GM12878 (cell line): ENCODE results near the gene SGMS1. TPM values are rescaled to one million over a fixed set of nuclear protein-coding genes. Genes with fewer than 3 reads are reported as not detected.
A peak's percentile ranks its signal among the peaks of the same experiment; 100 is the strongest.

Experiments
- BCL11A ChIP-seq: IDR thresholded peaks from 2 replicates; pipeline ENCODE4 v1.6.1; 2011; ENCODE audit warnings: low read depth, low read length
- CBFB ChIP-seq: IDR thresholded peaks from 2 replicates; pipeline ENCODE4 v1.6.1; 2016; ENCODE audit warnings: antibody characterized with exemption, low read depth
- CBX5 ChIP-seq: sonication (generic); IDR thresholded peaks from 2 replicates; pipeline ENCODE4 v1.6.1; 2016; ENCODE audit warnings: low read depth, moderate library complexity, mild to moderate bottlenecking, inconsistent platforms
- E4F1 ChIP-seq: fragments of 450-650 bp; IDR thresholded peaks from 2 replicates; pipeline ENCODE4 v1.6.1; 2018; ENCODE audit warnings: borderline replicate concordance, mild to moderate bottlenecking; ENCODE audit not compliant: partially characterized antibody
- EED ChIP-seq: sonication (generic); IDR thresholded peaks from 2 replicates; pipeline ENCODE4 v1.6.1; 2016; ENCODE audit warnings: antibody characterized with exemption, low read depth
- FOS ChIP-seq: IDR thresholded peaks from 3 replicates; pipeline ENCODE4 v1.6.1; 2011; ENCODE audit warnings: borderline replicate concordance; ENCODE audit not compliant: insufficient read length; ENCODE audit errors: extremely low read depth
- JUNB ChIP-seq: IDR thresholded peaks from 2 replicates; pipeline ENCODE4 v1.6.1; 2016; ENCODE audit warnings: antibody characterized with exemption, mild to moderate bottlenecking
- KAT2A ChIP-seq: conservative IDR thresholded peaks from 2 replicates; pipeline ENCODE4 v1.6.1; 2011; ENCODE audit warnings: low read depth, low read length; ENCODE audit not compliant: control insufficient read depth
- MXI1 ChIP-seq: fragments of 150-350 bp; IDR thresholded peaks from 2 replicates; pipeline ENCODE4 v1.6.1; 2011; ENCODE audit warnings: low read depth, mild to moderate bottlenecking, inconsistent platforms, low read length, improper control_type of control experiment
- NFYA ChIP-seq: IDR thresholded peaks from 2 replicates; pipeline ENCODE4 v1.6.1; 2011; ENCODE audit warnings: low read depth, mild to moderate bottlenecking, low read length, improper control_type of control experiment, borderline replicate concordance
- PAX8 ChIP-seq: fragments of 450-650 bp; IDR thresholded peaks from 2 replicates; pipeline ENCODE4 v1.6.1; 2017; ENCODE audit warnings: mild to moderate bottlenecking, moderate library complexity
- PML ChIP-seq: IDR thresholded peaks from 2 replicates; pipeline ENCODE4 v1.6.1; 2012; ENCODE audit warnings: low read length, inconsistent platforms
- RAD51 ChIP-seq: fragments of 450-650 bp; IDR thresholded peaks from 2 replicates; pipeline ENCODE4 v1.6.1; 2016; ENCODE audit warnings: moderate library complexity, mild to moderate bottlenecking, inconsistent platforms
- RB1 ChIP-seq: fragments of 450-650 bp; formaldehyde crosslinking; IDR thresholded peaks from 2 replicates; pipeline ENCODE4 v1.6.1; 2017; ENCODE audit warnings: mild to moderate bottlenecking, borderline replicate concordance
- RCOR1 ChIP-seq: conservative IDR thresholded peaks from 2 replicates; pipeline ENCODE4 v1.6.1; 2012; ENCODE audit warnings: low read depth, low read length, improper control_type of control experiment
- SMAD1 ChIP-seq: fragments of 450-650 bp; IDR thresholded peaks from 2 replicates; pipeline ENCODE4 v1.6.1; 2018; ENCODE audit warnings: mild to moderate bottlenecking, low read depth; ENCODE audit not compliant: partially characterized antibody
- SP1 ChIP-seq: IDR thresholded peaks from one replicate; pipeline ENCODE4 v1.6.1; 2011; ENCODE audit warnings: low read depth, low read length
- STAT3 ChIP-seq: IDR thresholded peaks from 2 replicates; pipeline ENCODE4 v1.6.1; 2011; ENCODE audit warnings: low read depth, low read length, improper control_type of control experiment
- TCF12 ChIP-seq: IDR thresholded peaks from 2 replicates; pipeline ENCODE4 v1.6.1; 2011; ENCODE audit warnings: low read depth, mild to moderate bottlenecking, low read length
- YY1 ChIP-seq: IDR thresholded peaks from 2 replicates; pipeline ENCODE4 v1.6.1; 2011; ENCODE audit warnings: low read depth, mild to moderate bottlenecking, low read length
- ZNF622 ChIP-seq: fragments of 450-650 bp; IDR thresholded peaks from 2 replicates; pipeline ENCODE4 v1.6.1; 2017; ENCODE audit warnings: mild to moderate bottlenecking, inconsistent platforms
- polyA plus RNA-seq, 11 experiments: library from polyadenylated mRNA; depleted of rRNA in 4 of 11; unstranded in 6 of 11; stranded (reverse) in 5 of 11; fragments of >200 nt; fragmentation: Nextera tagmentation in 4 of 11; fragmentation: Illumina TruSeq in 1 of 11; extraction: Ambion mirVana in 4 of 11; extraction: Trizol in 1 of 11; gene quantifications; 1 replicate in 1 of 11; 2 replicates in 10 of 11; pipeline versions ENCODE4 v1.2.1 to v1.2.3, GENCODE V29; 2011 to 2016; ENCODE audit warnings: inconsistent platforms in 2 of 11, missing spikeins in 2 of 11, low read depth in 1 of 11
- total RNA-seq, 4 experiments: library from RNA; depleted of rRNA in 3 of 4; stranded (reverse); fragments of >200 nt in 3 of 4; fragmentation: Illumina TruSeq in 1 of 4; extraction: Trizol in 1 of 4; gene quantifications; 2 replicates each; pipeline versions ENCODE4 v1.2.1 to v1.2.3, GENCODE V29; 2013 to 2021
- TF ChIP-seq, protein P1 (sequence below): IDR thresholded peaks from 2 replicates; pipeline ENCODE4 v1.6.1; 2012; ENCODE audit warnings: low read depth, low read length, improper control_type of control experiment
- TF ChIP-seq, protein P2 (sequence below): fragments of 450-650 bp; formaldehyde crosslinking; IDR thresholded peaks from 2 replicates; pipeline ENCODE4 v1.4.0; 2022; ENCODE audit warnings: mild to moderate bottlenecking, moderate library complexity

SGMS1 gene
- total and polyA plus RNA-seq, 10 of the 15 experiments (the other 5 are each of a cell fraction or from before 2014, with no cell fraction given), result 1.4 to 14.5 (median 4.9) TPM

DNA sequence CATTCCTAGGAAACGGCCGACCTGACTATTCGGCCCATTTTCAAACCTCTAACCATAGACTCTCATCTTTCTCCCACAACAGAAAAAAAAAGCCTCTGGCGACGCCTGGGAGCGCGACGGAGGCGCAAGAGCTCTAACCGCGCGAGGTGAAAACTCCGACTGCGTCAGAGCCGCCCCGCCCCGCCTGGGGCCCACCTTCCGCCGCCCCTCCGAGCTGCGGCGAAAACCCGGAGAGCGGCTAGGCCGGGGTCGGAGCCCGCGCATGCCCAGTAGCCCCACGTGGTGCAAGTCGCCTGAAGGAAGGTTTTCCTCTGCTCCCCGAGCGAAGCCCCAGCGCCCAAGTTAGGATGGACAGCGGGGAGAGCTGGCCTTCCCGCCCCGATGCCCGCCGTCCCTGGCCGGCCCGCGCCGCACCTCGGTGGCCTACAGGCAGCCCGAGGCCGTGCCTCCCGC lies 683 bp upstream of the SGMS1 start (continued):
- no peak for TF ChIP-seq ZNF622
- no peak for TF ChIP-seq NFYA
- TF ChIP-seq, protein P1, sequence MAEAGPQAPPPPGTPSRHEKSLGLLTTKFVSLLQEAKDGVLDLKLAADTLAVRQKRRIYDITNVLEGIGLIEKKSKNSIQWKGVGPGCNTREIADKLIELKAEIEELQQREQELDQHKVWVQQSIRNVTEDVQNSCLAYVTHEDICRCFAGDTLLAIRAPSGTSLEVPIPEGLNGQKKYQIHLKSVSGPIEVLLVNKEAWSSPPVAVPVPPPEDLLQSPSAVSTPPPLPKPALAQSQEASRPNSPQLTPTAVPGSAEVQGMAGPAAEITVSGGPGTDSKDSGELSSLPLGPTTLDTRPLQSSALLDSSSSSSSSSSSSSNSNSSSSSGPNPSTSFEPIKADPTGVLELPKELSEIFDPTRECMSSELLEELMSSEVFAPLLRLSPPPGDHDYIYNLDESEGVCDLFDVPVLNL, result no peak
- no peak for TF ChIP-seq SMAD1
- peak; percentile 73; the same call in 1 of the 2 replicates for TF ChIP-seq RB1
- TF ChIP-seq SP1, result peak; percentile 99
- no peak for TF ChIP-seq TCF12
- TF ChIP-seq KAT2A, result no peak
- TF ChIP-seq, protein P2, sequence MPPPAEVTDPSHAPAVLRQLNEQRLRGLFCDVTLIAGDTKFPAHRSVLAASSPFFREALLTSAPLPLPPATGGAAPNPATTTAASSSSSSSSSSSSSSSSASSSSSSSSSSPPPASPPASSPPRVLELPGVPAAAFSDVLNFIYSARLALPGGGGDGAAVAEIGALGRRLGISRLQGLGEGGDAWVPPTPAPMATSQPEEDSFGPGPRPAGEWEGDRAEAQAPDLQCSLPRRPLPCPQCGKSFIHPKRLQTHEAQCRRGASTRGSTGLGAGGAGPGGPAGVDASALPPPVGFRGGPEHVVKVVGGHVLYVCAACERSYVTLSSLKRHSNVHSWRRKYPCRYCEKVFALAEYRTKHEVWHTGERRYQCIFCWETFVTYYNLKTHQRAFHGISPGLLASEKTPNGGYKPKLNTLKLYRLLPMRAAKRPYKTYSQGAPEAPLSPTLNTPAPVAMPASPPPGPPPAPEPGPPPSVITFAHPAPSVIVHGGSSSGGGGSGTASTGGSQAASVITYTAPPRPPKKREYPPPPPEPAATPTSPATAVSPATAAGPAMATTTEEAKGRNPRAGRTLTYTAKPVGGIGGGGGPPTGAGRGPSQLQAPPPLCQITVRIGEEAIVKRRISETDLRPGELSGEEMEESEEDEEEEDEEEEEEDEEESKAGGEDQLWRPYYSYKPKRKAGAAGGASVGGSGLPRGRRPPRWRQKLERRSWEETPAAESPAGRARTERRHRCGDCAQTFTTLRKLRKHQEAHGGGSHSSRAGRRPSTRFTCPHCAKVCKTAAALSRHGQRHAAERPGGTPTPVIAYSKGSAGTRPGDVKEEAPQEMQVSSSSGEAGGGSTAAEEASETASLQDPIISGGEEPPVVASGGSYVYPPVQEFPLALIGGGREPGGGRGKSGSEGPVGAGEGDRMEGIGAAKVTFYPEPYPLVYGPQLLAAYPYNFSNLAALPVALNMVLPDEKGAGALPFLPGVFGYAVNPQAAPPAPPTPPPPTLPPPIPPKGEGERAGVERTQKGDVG (CRISPR knock-in tag), result no peak
- no peak for TF ChIP-seq PAX8
- TF ChIP-seq STAT3, result no peak
- TF ChIP-seq MXI1, result peak; percentile 84
- TF ChIP-seq BCL11A, result no peak
- no peak for TF ChIP-seq YY1
- TF ChIP-seq CBFB, result 0 out of 2 replicates have a peak, but pooled peaks have one; percentile 39
- no peak; the same call in 1 of the 2 replicates for TF ChIP-seq JUNB
- no peak for TF ChIP-seq RAD51
- no peak for TF ChIP-seq EED
- TF ChIP-seq FOS, result no peak
- TF ChIP-seq CBX5, result no peak
- no peak for TF ChIP-seq PML
- TF ChIP-seq E4F1, result no peak
- no peak for TF ChIP-seq RCOR1
